Measurements from ENCODE around the gene FBXW9.
"Not testable (repeated sequence)": the region's sequence is repeated elsewhere in the genome, so short reads cannot be mapped to it uniquely, and the experiment has no call there.

The FBXW9 gene

GRCh38 chr19:12696366-12697335 lies at the start of gene FBXW9:
Gene FBXW9, minus strand, starts transcription at chr19:12696631. Its CDS starts 50 bp downstream, at chr19:12696581.
- peak; percentile 88 for DNase-seq (ENCODE audit: low spot score)

- no peak for DNase-seq (ENCODE audit: low spot score)
Measured at GRCh38 chr19:12745166-12745897, 48.9 kb upstream of the FBXW9 start.

DNA sequence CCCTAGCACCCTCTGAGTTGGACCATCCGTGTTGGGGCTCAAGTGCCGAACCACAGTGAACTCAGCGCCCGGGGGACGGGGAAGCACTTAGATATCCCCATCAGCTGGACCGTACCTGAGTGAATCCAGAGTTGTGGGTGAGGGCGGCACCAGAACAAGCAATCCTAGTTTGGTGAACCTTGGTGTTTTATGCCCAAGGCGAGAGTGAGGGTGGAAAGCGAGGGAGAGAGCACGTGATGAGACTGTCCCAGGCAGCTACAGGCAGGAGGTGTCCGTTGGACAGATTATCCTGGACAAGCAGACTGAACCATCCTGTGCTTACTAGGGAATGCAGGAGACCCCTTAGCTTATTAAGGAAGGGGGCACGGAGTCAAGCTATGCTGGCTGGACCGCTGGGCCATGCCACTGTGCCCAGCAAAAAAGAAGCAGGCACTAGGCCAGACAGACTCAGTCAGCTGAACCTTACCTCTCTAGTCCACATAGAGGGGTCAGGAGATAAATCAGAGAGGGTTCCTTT lies 41.5 kb upstream of the FBXW9 start:
- no peak for DNase-seq (ENCODE audit: low spot score)

- peak; percentile 99 for DNase-seq (ENCODE audit: low spot score)
Measured at GRCh38 chr19:12736995-12737834, 40.8 kb upstream of the FBXW9 start, which contains the start of gene GET3. Gene GET3, plus strand, starts transcription at chr19:12737497. Its CDS starts 9 bp downstream, at chr19:12737506.

DNA sequence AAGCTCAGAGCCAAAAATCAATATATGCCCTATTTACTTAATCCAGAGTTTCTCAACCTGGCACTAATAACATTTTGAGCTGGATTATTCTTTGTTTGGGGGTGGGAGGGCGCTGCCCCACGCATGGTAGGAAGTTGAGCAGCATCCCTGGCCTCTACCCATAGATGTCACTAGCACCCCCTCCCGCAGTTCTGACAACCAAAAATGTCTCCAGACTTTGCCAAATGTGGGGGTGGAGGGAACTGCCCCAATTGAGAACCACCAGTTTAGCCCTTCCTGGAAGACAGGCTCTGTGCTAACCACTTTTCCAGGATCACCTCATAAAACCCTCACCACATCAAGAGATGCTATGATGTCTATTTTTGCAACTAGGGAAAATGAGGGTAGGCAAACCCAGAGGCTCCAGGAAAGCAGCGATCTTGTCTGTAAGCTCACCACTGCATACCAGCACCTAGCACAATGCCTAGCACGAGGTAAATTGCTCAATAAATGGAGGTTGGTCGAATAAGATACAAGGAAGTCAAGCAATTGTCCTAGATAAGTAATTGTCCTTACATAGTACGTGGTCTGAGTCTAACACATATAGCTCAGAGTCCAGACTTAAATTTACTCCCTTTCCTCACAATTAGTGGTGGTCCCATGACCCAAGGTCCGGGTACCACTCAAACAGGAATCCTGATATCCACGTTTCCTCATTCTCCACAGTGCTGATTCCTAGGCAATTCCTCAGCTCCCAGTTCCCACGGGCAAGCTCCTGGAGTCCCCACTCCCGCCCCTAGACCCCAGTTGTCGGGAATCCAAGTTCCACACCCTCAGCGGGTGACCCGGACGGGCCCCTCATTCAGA lies 37.2 kb upstream of the FBXW9 start:
- peak; percentile 29 for DNase-seq (ENCODE audit: low spot score)

GRCh38 chr19:12731337-12731736 lies 34.9 kb upstream of the FBXW9 start:
- DNase-seq (ENCODE audit: low spot score) = no peak

DNA sequence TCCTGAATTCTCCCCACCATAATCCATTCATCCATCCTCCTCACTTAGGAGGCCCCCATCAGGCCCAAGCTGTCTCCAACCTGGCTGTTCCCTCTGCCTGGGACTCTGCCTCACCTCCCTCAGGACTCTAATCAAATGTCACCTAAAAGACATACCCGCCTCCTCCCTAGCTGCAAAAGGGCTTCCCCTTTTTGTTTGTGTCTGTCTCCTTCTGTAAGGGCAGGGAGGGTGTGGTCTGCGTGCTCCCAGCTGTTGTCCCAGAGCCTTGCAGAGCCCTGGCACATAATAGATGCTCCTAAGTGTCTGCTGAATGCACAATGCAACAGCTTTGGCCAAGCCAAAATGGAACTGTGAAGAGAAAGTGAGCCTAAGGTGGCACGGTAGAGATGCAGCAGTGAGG lies 33.6 kb upstream of the FBXW9 start:
- no peak for DNase-seq (ENCODE audit: low spot score)

DNA sequence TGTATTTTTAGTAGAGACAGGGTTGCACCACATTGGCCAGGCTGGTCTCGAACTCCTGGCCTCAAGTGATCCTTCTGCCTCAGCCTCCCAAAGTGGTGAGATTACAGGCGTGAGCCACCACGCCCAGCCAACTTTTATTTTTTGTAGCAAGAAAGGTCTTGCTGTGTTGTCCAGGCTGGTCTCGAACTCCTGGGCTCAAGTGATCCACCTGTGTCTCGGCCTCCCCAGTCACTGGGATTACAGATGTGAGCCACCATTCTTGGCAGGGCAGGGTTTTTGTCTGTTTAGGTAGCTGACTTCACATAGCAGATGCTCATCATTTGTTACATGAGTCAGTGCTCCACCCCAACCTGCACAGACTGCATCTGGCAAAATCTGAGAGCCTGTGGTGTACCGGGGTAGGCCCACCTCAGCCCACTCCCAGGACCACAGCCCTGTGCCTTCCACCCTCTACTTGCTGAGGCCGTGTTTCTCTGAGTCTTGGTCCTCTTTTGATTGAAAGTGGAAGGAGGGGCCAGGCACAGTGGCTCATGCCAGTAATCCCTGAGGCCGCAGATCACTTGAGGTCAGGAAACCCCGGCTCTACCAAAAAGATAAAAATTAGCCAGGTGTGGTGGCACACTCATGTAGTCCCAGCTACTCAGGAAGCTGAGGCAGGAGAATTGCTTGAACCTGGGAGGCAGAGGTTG lies 31.5 kb upstream of the FBXW9 start:
- no peak for DNase-seq (ENCODE audit: low spot score)

- DNase-seq (ENCODE audit: low spot score) = no peak
Measured at GRCh38 chr19:12726988-12727316, 30.5 kb upstream of the FBXW9 start.

DNA sequence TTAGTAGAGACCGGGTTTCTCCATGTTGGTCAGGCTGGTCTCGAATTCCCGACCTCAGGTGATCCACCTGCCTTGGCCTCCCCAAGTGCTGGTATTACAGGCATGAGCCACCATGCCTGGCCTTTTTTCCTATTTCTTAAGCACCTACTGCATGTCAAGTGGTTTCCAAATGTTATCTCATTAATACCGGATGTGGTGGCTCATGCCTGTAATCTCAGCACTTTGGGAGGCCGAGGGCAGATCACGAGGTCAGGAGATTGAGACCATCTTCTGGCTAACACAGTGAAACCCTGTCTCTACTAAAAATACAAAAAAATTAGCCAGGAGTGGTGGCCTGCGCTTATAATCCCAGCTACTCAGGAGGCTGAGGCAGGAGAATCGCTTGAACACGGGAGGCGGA lies 29.2 kb upstream of the FBXW9 start:
- not testable (repeated sequence) for DNase-seq (ENCODE audit: low spot score)

DNA sequence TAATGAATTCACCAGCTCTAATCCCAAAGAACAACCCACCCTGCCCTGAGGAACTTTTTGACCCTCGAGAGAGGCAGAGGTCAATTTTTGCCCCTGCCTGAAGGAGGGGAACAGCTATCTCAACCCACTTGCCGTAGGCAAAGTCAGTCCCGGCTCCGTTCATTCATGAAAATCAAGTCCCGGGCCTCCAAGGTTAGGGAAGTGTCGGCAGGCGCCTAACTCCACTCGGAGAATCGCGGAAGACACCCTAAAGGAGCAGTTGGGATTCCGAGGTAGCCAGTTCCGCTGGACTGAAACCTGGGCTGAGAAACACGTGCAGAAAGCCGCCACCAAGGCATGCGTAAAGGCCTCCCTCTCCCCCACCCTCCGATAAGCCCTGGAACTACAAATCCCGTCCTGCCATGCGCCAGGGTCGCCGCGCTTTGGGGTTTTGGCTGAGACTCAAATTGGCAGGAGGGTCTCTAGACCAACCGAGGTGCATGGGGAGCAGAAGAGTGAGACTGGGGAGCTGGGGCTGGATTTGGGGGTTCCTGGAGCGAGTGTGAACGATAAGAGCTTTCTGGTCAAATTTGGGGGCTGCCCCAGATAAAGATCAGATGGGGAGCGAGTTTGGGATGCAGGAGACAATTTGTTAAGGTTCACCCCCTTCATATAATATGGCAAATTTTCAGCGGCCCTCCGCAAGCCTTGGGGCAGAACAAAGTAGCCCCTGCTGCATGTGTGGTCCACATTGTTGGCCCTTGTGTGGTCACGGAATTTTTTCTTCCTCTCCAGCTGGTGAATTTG lies 27.4 kb upstream of the FBXW9 start, which contains the start of gene TNPO2:
TSS of gene TNPO2 (minus strand) at position 292 of the 786 bp plus-strand sequence. CDS start 2,955 bp downstream, outside the sequence.
- peak; percentile 67 for DNase-seq (ENCODE audit: low spot score)

DNA sequence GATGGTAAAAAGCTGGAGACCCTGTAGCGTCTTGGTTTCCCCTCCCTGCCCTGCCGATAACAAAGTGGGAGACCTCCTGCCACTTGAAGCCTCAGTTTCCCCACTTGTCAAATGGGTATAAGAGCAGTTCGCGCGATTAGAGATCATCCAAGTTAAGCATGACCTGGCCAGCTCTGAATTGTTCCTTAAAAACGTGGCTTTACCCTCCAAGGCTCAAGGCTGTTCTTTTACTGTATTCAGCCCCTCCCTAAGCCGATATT lies 26.9 kb upstream of the FBXW9 start:
- no peak for DNase-seq (ENCODE audit: low spot score)

- DNase-seq (ENCODE audit: low spot score) = peak; percentile 96
Measured at GRCh38 chr19:12722566-12723380, 26.3 kb upstream of the FBXW9 start.

- DNase-seq (ENCODE audit: low spot score) = peak; percentile 14
Measured at GRCh38 chr19:12721656-12722565, 25.5 kb upstream of the FBXW9 start.

DNA sequence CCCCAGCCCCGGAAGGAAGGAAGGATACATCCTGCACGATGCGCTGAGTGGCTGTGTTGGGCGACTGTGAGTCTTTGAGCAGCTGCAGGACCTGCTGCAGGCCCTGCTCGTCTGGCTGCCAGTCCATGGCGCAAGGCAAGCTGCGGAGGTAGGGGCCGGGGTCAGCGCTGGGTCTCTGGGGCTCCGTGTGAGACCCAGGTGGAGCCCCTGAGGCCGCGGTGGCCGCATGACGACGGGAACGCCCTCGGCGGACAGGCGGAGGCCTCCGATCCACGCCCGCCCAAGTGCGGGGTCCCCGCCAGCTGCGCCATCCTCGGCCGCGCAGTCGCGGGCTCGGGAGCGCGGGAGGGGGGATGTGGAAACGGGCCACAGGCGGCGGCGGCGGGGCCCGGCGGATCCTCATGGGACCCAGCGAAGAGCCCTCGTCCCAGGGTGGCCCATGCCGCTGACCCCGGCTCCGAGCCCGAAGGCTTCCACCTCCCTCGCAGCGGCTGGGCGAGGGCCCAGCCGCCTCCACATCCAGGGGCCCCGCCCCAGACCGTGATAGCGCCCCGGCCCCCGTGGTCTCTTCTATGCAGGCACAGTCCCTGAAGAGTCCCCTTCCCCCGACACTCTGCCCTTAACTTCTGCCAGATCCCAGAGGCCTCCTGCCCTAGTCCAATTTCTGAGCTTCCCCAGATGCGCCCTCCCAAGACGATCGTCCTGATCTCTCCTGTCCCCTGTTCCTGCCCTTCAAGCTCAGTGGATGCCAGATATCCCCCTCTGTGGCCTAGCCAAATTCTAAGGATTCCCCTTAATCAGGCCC lies 24.6 kb upstream of the FBXW9 start:
- no peak for DNase-seq (ENCODE audit: low spot score)

- DNase-seq (ENCODE audit: low spot score) = no peak
Measured at GRCh38 chr19:12720296-12720695, 23.9 kb upstream of the FBXW9 start.

GRCh38 chr19:12715929-12716328 lies 19.5 kb upstream of the FBXW9 start:
- DNase-seq (ENCODE audit: low spot score) = no peak
